ENCODE measurements around the gene ZNF428. TPM values are rescaled to one million over a fixed set of nuclear protein-coding genes. Genes with fewer than 3 reads are reported as not detected.

ZNF428 gene
- total and polyA plus RNA-seq, 4 donors: 6.5 to 22.1 (median 14.4) TPM

DNA sequence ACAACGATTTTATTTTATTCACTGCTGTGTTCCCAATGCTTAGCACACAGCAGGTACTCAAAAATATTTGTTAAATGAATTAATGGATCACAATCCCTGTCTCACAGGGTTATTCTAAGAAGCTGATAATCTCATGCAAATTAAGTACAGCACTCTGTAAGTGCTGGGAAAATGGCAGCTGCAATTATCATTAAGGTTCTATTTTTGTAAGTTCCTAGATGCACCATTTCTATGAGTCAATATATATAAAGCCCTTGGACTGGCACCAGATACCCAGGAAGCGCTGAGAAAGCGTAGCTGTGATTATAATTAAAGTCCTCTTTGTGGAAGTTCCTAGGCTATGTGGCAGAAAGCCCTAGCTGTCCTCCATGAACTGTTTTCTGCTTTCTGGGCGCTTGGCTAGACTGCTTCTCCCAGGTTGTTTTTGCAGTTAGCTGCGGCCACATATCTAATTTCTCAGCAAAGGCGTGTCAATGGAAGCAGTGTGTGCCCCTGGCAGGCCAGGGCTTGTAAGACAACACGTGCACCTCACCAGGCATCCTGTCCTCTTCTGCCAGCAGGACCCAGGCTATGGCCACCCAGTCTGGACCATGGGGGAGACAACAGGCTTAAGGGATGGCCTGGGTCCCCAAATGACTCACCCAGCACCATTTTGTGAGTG lies 12.7 kb downstream of the ZNF428 start:
- H3K27me3 ChIP-seq (ENCODE audit: control insufficient read depth in 4 of 4, insufficient read depth in 4 of 4, low read length in 3 of 4): no peaks in the 10 kb centered on the region
- no peak overlapping the region for H3K4me3 ChIP-seq (ENCODE audit: low read depth in 1 of 3, low read length in 3 of 3)
- no peak overlapping the region for H3K27ac ChIP-seq (ENCODE audit: low read depth in 1 of 2, low read length in 2 of 2)
- H3K9ac ChIP-seq (ENCODE audit: low read depth in 1 of 2, low read length in 2 of 2): no peak overlapping the region
- H3K4me1 ChIP-seq (ENCODE audit: control insufficient read depth in 4 of 4, insufficient read depth in 4 of 4, low read length in 3 of 4): no peaks in the 10 kb centered on the region
- WGBS: 94% methylated on average over 7 of the region's 7 CpGs
- TF ChIP-seq, protein P1, sequence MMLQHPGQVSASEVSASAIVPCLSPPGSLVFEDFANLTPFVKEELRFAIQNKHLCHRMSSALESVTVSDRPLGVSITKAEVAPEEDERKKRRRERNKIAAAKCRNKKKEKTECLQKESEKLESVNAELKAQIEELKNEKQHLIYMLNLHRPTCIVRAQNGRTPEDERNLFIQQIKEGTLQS (IDR thresholded peaks at IDR 0.05): no peak
- no peak for TF ChIP-seq HNF4A (conservative IDR thresholded peaks at IDR 0.05)
- TF ChIP-seq NR2F2 (IDR thresholded peaks at IDR 0.05): no peak
- TF ChIP-seq RXRA (IDR thresholded peaks at IDR 0.05): no peak
- no peak for TF ChIP-seq JUND (IDR thresholded peaks at IDR 0.05)
- TF ChIP-seq, protein P2, sequence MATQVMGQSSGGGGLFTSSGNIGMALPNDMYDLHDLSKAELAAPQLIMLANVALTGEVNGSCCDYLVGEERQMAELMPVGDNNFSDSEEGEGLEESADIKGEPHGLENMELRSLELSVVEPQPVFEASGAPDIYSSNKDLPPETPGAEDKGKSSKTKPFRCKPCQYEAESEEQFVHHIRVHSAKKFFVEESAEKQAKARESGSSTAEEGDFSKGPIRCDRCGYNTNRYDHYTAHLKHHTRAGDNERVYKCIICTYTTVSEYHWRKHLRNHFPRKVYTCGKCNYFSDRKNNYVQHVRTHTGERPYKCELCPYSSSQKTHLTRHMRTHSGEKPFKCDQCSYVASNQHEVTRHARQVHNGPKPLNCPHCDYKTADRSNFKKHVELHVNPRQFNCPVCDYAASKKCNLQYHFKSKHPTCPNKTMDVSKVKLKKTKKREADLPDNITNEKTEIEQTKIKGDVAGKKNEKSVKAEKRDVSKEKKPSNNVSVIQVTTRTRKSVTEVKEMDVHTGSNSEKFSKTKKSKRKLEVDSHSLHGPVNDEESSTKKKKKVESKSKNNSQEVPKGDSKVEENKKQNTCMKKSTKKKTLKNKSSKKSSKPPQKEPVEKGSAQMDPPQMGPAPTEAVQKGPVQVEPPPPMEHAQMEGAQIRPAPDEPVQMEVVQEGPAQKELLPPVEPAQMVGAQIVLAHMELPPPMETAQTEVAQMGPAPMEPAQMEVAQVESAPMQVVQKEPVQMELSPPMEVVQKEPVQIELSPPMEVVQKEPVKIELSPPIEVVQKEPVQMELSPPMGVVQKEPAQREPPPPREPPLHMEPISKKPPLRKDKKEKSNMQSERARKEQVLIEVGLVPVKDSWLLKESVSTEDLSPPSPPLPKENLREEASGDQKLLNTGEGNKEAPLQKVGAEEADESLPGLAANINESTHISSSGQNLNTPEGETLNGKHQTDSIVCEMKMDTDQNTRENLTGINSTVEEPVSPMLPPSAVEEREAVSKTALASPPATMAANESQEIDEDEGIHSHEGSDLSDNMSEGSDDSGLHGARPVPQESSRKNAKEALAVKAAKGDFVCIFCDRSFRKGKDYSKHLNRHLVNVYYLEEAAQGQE (IDR thresholded peaks at IDR 0.05): no peak
- TF ChIP-seq, protein P3, sequence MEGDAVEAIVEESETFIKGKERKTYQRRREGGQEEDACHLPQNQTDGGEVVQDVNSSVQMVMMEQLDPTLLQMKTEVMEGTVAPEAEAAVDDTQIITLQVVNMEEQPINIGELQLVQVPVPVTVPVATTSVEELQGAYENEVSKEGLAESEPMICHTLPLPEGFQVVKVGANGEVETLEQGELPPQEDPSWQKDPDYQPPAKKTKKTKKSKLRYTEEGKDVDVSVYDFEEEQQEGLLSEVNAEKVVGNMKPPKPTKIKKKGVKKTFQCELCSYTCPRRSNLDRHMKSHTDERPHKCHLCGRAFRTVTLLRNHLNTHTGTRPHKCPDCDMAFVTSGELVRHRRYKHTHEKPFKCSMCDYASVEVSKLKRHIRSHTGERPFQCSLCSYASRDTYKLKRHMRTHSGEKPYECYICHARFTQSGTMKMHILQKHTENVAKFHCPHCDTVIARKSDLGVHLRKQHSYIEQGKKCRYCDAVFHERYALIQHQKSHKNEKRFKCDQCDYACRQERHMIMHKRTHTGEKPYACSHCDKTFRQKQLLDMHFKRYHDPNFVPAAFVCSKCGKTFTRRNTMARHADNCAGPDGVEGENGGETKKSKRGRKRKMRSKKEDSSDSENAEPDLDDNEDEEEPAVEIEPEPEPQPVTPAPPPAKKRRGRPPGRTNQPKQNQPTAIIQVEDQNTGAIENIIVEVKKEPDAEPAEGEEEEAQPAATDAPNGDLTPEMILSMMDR (IDR thresholded peaks at IDR 0.05; ENCODE audit: low read depth, low read length, missing input control): no peak
- TF ChIP-seq YY1 (IDR thresholded peaks at IDR 0.05): no peak
- TF ChIP-seq RAD21 (IDR thresholded peaks at IDR 0.05): no peak
- TF ChIP-seq FOXA2 (IDR thresholded peaks at IDR 0.05): no peak
- TF ChIP-seq, protein P4, sequence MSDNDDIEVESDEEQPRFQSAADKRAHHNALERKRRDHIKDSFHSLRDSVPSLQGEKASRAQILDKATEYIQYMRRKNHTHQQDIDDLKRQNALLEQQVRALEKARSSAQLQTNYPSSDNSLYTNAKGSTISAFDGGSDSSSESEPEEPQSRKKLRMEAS (IDR thresholded peaks at IDR 0.05): no peak
- TF ChIP-seq GABPA (IDR thresholded peaks at IDR 0.05 in 1 of 2, conservative IDR thresholded peaks at IDR 0.05 in 1 of 2): no peak
- no peak for TF ChIP-seq FOXA1 (IDR thresholded peaks at IDR 0.05)
- TF ChIP-seq EGR1 (IDR thresholded peaks at IDR 0.05; ENCODE audit: low read depth in 2 of 2): no peak
- no peak for TF ChIP-seq SP1 (IDR thresholded peaks at IDR 0.05)
- TF ChIP-seq HNF4G (IDR thresholded peaks at IDR 0.05): no peak
- no peak for TF ChIP-seq TAF1 (conservative IDR thresholded peaks at IDR 0.05)
- TF ChIP-seq, protein P5, sequence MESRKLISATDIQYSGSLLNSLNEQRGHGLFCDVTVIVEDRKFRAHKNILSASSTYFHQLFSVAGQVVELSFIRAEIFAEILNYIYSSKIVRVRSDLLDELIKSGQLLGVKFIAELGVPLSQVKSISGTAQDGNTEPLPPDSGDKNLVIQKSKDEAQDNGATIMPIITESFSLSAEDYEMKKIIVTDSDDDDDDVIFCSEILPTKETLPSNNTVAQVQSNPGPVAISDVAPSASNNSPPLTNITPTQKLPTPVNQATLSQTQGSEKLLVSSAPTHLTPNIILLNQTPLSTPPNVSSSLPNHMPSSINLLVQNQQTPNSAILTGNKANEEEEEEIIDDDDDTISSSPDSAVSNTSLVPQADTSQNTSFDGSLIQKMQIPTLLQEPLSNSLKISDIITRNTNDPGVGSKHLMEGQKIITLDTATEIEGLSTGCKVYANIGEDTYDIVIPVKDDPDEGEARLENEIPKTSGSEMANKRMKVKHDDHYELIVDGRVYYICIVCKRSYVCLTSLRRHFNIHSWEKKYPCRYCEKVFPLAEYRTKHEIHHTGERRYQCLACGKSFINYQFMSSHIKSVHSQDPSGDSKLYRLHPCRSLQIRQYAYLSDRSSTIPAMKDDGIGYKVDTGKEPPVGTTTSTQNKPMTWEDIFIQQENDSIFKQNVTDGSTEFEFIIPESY (IDR thresholded peaks at IDR 0.05): no peak
- no peak for DNase-seq (ENCODE audit: low spot score)
- H3K9me3 ChIP-seq (ENCODE audit: control insufficient read depth in 4 of 4, low read length in 3 of 4): no peaks in the 10 kb centered on the region
- H3K36me3 ChIP-seq (ENCODE audit: control insufficient read depth in 4 of 4, insufficient read depth in 3 of 4, low read depth in 1 of 4, low read length in 3 of 4): peaks cover 0 to 6% (median 1%) of the 10 kb centered on the region in 4 donors
